ENCODE results near the gene ADK. TPM values are rescaled to one million over a fixed set of nuclear protein-coding genes. Genes with fewer than 3 reads are reported as not detected.
A peak's percentile ranks its signal among the peaks of the same experiment; 100 is the strongest.
"Not testable (repeated sequence)": the region's sequence is repeated elsewhere in the genome, so short reads cannot be mapped to it uniquely, and the experiment has no call there.

Gene ADK
- total RNA-seq, 1 donor from 2014 or later, result 32.5 TPM

- intact Hi-C loops (cut with DNase I), result no loop called here
- no peak for ATAC-seq
- no peak for DNase-seq (ENCODE audit: low spot score)
Measured at GRCh38 chr10:74275755-74276290, 124.8 kb downstream of the ADK start.

DNA sequence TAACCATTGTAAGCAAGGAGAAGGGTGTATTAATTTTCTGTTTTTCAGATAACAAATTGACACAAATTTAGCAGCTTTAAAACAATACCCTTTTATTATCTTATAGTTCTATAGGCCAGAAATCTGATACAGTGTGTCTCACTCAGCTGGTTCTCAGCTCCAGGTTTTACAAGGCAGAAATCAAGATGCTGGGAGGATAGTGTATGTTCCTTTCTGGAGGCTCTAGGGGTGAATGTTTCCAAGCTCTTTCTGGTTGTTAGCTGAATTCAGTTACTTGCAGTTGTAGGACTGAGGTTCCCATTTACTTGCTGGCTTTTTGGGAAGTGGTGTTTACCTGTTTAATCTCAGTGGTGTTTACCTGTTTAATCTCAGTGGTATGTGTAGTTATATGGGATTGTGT is 125.4 kb downstream of the ADK start:
- no peak for DNase-seq (ENCODE audit: low spot score)
- ATAC-seq, result no peak
- intact Hi-C loops (cut with DNase I), result no loop called here

GRCh38 chr10:74282151-74282847 is 131.3 kb downstream of the ADK start:
- DNase-seq (ENCODE audit: low spot score), result no peak
- intact Hi-C loops (cut with DNase I), result no loop called here
- ATAC-seq, result no peak

- DNase-seq (ENCODE audit: low spot score), result no peak
- no peak for ATAC-seq
- intact Hi-C loops (cut with DNase I), result no loop called here
Measured at GRCh38 chr10:74282848-74283210, 131.8 kb downstream of the ADK start.

DNA sequence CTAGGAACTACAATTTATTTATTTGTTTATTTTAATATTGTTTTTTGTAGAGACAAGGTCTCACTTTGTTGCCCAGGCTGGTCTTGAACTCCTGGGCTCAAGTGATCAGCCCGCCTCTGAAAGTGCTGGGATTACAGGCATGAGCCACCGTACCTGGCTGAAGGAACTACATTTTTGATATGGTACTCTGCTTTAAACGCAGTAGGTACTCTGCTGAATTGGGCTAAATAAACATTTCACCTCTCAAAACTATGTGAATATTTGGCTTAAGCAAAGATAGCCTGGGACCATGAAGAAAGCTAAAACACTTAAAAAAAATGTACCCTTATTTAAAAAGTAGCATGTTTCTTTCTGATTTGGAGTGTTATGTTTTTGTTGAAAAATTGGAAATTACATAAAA is 138.2 kb downstream of the ADK start:
- no peak for ATAC-seq

DNA sequence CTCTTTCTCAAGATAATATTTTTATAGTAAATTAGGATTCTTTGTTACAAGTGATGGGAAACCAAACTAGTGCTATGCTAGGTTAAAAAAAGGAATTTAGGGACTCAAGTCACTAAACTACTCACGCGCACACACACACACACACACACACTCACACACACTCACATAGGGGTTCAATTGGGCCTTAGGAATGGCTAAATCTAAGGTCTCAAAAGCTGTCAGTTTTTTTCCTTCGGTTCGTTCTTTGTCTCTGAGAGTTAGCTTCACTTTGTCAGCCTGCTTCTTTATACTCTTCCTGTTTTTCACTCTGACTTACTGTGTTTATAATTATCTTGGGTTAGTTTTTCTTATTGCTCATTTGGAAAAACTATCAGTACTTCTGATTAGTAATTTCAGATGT is 138.9 kb downstream of the ADK start:
- intact Hi-C loops (cut with DNase I), result no loop called here
- ATAC-seq, result peak; percentile 28
- DNase-seq (ENCODE audit: low spot score), result no peak

More for the DNA sequence above, 138.2 kb downstream of the ADK start:
- no peak for DNase-seq (ENCODE audit: low spot score)
- intact Hi-C loops (cut with DNase I), result no loop called here

DNA sequence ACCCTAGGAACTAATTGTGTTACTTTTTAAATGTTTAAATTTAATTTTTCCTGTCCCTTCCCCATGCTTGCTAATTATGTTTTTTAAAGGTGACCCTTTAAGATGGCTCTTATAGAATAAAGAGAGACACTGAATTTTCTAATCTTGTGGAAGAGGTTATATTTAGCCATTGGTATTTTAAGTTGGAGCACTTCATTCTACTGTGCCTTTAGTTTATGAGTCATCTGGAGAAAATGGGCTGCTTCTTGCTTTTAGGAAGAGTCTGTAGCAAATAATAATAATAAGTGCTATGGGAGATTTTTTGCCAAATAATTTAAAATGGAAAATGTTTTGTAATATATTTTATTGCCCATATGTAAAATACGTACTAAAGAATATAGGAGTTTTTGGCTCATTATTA is 139.7 kb downstream of the ADK start:
- no peak for DNase-seq (ENCODE audit: low spot score)
- ATAC-seq, result no peak
- intact Hi-C loops (cut with DNase I), result no loop called here

- DNase-seq (ENCODE audit: low spot score) (no peak), ATAC-seq (no peak)
- intact Hi-C loops (cut with DNase I), result no loop called here
Measured at GRCh38 chr10:74292871-74293427, 141.9 kb downstream of the ADK start.

DNA sequence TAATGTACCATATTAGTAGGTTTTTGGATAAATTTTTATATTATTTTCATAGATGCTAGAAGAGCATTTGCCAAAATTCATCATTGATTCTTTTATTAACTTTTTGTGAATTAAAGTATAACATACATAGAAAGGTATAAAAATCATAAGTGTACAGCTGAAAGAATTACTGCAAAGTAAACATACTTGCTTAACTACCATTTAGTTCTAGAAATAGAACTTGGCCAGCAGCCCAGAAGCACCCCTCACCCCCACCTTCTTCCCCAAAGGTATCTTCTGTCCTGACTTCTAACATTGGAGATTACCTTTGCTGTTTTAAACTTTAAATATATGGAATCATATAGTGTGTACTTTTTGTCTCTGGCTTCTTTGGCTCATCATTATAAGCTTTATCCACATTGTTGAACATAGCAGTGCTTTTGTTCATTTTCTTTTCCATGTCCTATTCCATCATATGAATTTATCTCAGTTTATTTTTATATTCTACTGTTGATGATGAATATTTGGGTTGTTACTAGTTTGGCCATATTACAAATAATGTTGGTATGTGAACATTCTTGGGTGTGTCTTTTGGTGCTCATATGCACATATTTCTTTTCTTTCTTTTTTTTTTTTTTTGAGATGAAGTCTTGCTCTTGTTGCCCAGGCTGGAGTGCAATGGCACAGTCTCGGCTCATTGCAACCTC is 142.8 kb downstream of the ADK start:
- DNase-seq (ENCODE audit: low spot score), result no peak
- ATAC-seq, result no peak
- intact Hi-C loops (cut with DNase I), result no loop called here

DNA sequence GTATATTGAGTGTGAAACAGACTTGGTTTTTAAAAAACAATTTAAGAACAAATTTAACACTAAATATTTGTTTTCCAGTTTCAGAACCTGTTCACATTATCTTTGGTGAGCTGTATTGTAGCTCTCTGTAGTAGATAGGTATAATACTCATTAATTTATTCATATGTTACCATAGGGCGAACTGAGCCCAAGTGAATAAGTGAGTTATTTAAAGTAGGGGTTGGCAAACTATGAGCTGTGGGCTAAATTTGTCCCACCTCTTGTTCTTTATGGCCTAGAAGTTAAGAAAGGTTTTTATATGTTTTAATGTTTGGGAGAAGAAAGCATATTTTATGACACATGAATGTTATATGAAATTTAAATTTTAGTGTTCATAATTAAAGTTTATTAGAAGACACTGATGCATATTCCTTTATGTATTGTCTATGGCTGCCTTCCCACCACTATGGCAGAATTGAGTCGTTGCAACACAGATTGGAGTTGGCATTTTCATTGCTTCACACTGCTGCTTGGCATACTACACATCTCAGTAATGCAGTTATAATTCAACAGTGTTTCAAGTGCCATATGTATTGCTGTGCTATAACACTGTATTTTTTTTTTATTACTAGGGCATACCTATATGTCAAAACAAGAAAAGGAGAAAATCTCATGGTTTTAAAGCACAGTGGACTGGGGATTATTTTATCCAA is 146.5 kb downstream of the ADK start:
- no peak for ATAC-seq
- intact Hi-C loops (cut with DNase I), result no loop called here
- DNase-seq (ENCODE audit: low spot score), result no peak

DNA sequence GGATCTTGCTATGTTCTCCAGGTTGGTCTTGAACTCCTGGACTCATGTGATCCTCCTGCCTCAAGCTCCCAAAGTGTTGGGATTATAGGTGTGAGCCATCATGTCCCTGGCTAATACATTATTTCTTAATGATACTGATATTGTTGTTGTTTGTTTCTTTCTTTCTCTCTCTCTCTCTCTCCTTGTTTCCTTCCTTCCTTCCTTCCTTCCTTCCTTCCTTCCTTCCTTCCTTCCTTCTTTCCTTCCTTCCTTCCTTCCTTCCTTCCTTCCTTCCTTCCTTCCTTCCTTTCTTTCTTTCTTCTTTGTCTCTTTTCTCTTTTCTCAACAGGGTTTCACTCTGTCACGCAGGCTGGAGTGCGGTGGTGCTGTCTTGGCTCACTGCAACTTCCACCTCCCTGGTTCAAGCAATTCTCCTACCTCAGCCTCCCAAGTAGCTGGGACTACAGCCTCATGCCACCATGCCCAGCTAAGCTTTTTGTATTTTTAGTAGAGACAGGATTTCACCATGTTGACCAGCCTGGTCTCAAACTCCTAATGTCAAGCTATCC is 149.1 kb downstream of the ADK start:
- ATAC-seq; intact Hi-C loops (cut with DNase I); DNase-seq (ENCODE audit: low spot score): not testable (repeated sequence)

DNA sequence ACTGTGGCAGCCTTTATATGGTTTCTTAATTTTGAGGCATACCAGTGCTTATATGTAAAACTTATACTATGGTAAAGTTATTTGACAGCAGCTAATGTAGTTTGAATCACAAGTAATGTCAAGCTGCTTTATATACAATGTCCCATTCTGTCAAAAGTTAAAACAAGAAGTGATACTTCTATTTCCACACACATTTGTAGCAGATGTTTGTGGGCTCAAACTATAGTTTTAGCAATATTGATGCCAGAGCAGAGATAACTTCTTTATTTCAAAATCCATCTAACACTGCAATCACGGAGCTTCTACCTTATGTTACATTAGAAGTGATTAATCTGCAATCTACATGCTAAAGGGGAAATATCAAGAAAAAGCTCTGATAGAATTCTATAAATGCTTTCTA is 149.6 kb downstream of the ADK start:
- intact Hi-C loops (cut with DNase I), result no loop called here
- no peak for ATAC-seq

DNA sequence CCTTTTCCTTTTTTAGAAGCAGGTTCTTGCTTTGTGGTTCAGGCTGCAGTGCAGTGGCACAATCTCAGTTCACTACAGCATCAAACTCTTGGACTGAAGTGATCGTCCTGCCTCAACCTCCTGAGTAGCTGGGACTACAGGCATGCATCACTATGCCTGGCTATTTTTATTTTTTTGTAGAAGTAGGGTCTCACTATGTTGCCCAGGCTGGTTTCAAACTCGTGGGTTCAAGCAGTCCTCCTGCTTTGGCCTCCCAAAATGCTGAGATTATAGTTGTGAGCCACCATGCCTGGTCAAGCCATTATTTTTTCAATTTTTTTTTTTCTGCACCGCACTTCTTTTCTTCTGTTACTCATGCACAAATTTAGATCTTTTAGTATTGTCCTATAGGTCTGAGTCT is 154.7 kb downstream of the ADK start:
- ATAC-seq (no peak), DNase-seq (ENCODE audit: low spot score) (no peak)
- intact Hi-C loops (cut with DNase I), result no loop called here

More for the DNA sequence above, 149.6 kb downstream of the ADK start:
- no peak for DNase-seq (ENCODE audit: low spot score)

- intact Hi-C loops (cut with DNase I), result no loop called here
- no peak for ATAC-seq
- DNase-seq (ENCODE audit: low spot score), result no peak
Measured at GRCh38 chr10:74306227-74306982, 155.4 kb downstream of the ADK start.

- no peak for ATAC-seq
- intact Hi-C loops (cut with DNase I), result no loop called here
- no peak for DNase-seq (ENCODE audit: low spot score)
Measured at GRCh38 chr10:74307061-74307651, 156.1 kb downstream of the ADK start.

DNA sequence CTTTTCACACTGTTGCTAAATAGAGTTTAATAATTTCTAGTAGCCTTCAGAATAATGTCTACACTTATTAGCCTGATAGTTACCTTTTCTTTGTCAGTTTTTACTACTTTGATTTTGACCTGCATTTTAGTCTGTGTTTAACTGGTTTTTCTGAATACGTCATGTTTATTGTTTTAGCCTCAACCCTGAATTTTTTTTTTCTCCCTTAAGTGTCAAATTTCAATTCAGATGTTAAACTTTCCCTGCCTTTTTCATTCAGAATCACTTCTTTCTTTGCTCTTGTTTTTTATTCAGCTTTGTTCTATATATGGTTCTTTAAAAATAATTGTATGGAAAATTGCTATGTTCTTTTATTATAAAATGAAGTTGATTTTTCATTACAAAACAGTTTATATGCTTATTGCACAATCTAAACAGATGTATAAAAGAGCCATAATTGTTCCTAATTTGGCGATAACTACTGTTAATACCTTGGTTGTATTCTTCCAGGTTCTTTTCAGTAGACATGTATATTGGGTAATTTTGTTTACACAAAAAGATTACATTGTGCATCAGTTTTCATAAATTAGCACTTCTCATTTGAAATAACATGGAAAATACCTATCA is 159.7 kb downstream of the ADK start:
- DNase-seq (ENCODE audit: low spot score) (no peak), ATAC-seq (no peak)
- intact Hi-C loops (cut with DNase I), result no loop called here

DNA sequence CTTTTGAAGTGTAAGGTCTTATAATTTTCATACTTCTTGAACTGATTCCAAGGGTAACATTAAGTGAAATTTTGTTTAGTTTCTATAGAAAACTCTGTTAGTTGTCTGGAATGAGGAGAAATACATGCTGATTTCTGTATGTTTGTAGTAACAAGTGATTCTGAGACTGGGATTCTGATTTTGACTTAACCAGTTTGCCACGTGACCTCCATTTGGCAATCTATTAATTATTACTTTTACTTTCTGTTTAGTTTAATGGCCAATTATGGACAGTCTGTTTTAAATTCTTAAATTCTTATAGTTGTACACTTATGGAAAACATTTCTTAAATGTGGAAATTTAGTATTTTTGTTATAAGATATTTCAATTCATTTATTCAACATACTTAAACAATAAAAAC is 163.1 kb downstream of the ADK start:
- no peak for DNase-seq (ENCODE audit: low spot score)
- intact Hi-C loops (cut with DNase I), result no loop called here
- no peak for ATAC-seq

GRCh38 chr10:74320026-74320425 is 169.0 kb downstream of the ADK start:
- ATAC-seq (no peak), DNase-seq (ENCODE audit: low spot score) (no peak)
- intact Hi-C loops (cut with DNase I), result no loop called here

Measured in sciatic nerve (tissue), 2 donors.